Lung (tissue), 13 donors: ENCODE results near the gene SPI1. TPM values are rescaled to one million over a fixed set of nuclear protein-coding genes. Genes with fewer than 3 reads are reported as not detected.

Experiments
- ATAC-seq: fragments of 200-7000 bp; cut with Tn5 transposase; one replicate; pipeline ENCODE4 v1.9.1; 2020; ENCODE audit warnings: moderate number of reproducible peaks; ENCODE audit not compliant: insufficient read depth, low FRiP score
- DNase-seq, 3 donors: peaks; one replicate each; pipeline ENCODE4 v3.0.0-alpha.2; 2013 to 2017
- H3K27ac ChIP-seq, 2 donors: one replicate each; pipeline ENCODE4 v1.5.1; 2013; ENCODE audit warnings: mild to moderate bottlenecking in 2 of 2, moderate library complexity in 2 of 2, control low read depth in 1 of 2, inconsistent platforms in 1 of 2, low read depth in 1 of 2, low read length in 1 of 2
- H3K27me3 ChIP-seq, 3 donors: one replicate each; pipeline ENCODE4 v1.5.1; 2013; ENCODE audit warnings: low read length in 2 of 3; ENCODE audit not compliant: control insufficient read depth in 3 of 3, insufficient read depth in 3 of 3
- H3K36me3 ChIP-seq, 4 donors: one replicate each; pipeline ENCODE4 v1.5.1; 2013; ENCODE audit warnings: low read length in 4 of 4, mild to moderate bottlenecking in 1 of 4, moderate library complexity in 1 of 4; ENCODE audit not compliant: control insufficient read depth in 4 of 4, insufficient read depth in 4 of 4
- H3K4me1 ChIP-seq, 5 donors: one replicate each; pipeline ENCODE4 v1.5.1; 2013; ENCODE audit warnings: low read length in 5 of 5, mild to moderate bottlenecking in 2 of 5, moderate library complexity in 1 of 5; ENCODE audit not compliant: control insufficient read depth in 5 of 5, insufficient read depth in 5 of 5
- H3K4me3 ChIP-seq: one replicate; pipeline ENCODE4 v1.5.1; 2013; ENCODE audit warnings: mild to moderate bottlenecking, control low read depth, moderate library complexity
- H3K9ac ChIP-seq, 2 donors: one replicate each; pipeline ENCODE4 v1.5.1; 2013; ENCODE audit warnings: low read length in 2 of 2, control low read depth in 1 of 2; ENCODE audit not compliant: insufficient read depth in 1 of 2
- H3K9me3 ChIP-seq, 4 donors: one replicate each; pipeline ENCODE4 v1.5.1; 2013; ENCODE audit warnings: low read length in 3 of 4, mild to moderate bottlenecking in 1 of 4, moderate library complexity in 1 of 4; ENCODE audit not compliant: control insufficient read depth in 4 of 4, insufficient read depth in 3 of 4
- CTCF ChIP-seq: IDR thresholded peaks from 2 replicates; pipeline ENCODE4 v1.5.1; 2012; ENCODE audit warnings: mild to moderate bottlenecking; ENCODE audit errors: control extremely low read depth, extremely low read depth
- WGBS, 2 donors: extraction: QIAGEN DNeasy Blood & Tissue Kit; methylation state at CpG; one replicate each; pipeline ENCODE4 v1.1.7; 2013; 5-methylcytosine and 5-hydroxymethylcytosine counted together
- polyA plus RNA-seq, 2 donors: library from polyadenylated mRNA; stranded (reverse); fragments of 200-250 nt; gene quantifications; one replicate each; pipeline ENCODE4 v1.2.1, GENCODE V29; 2013
- small RNA-seq: library from RNA; depleted of rRNA; stranded (forward); fragments of <200 nt; gene quantifications from one replicate; pipeline ENCODE3, GENCODE V24; 2014; ENCODE audit warnings: low replicate concordance
- total RNA-seq, 2 donors: library from RNA; depleted of rRNA in 1 of 2; stranded (reverse); fragments of >200 nt in 1 of 2; gene quantifications; one replicate each; pipeline ENCODE4 v1.2.1, GENCODE V29; 2014 to 2021
- donor health status: control.
- donor health status: control.
- donor health status: Bipolar disorder and iron deficiency.
- donor health status: healthy.
- donor health status: DM: yes; HTN: yes; CAD: no.

The SPI1 gene
- total and polyA plus RNA-seq, 4 donors = 27.6 to 344 (median 156) TPM

GRCh38 chr11:47306484-47306844 lies 71.9 kb downstream of the SPI1 start:
- H3K27ac ChIP-seq = peak overlapping the region in 1 of 2 donors; percentile 58
- H3K36me3 ChIP-seq = peaks cover 20 to 67% (median 39%) of the 10 kb centered on the region in 4 donors
- no peak overlapping the region for H3K9ac ChIP-seq
- no peak overlapping the region for H3K4me3 ChIP-seq
- DNase-seq (no peak), ATAC-seq (no peak)
- WGBS, 2 donors = 89 to 93% methylated on average over 1 of the region's 1 CpG
- no peaks in the 10 kb centered on the region for H3K27me3 ChIP-seq
- peaks cover 0 to 8% (median 0%) of the 10 kb centered on the region in 5 donors for H3K4me1 ChIP-seq
- peaks cover 0 to 3% (median 0%) of the 10 kb centered on the region in 4 donors for H3K9me3 ChIP-seq
- no peak for TF ChIP-seq CTCF

DNA sequence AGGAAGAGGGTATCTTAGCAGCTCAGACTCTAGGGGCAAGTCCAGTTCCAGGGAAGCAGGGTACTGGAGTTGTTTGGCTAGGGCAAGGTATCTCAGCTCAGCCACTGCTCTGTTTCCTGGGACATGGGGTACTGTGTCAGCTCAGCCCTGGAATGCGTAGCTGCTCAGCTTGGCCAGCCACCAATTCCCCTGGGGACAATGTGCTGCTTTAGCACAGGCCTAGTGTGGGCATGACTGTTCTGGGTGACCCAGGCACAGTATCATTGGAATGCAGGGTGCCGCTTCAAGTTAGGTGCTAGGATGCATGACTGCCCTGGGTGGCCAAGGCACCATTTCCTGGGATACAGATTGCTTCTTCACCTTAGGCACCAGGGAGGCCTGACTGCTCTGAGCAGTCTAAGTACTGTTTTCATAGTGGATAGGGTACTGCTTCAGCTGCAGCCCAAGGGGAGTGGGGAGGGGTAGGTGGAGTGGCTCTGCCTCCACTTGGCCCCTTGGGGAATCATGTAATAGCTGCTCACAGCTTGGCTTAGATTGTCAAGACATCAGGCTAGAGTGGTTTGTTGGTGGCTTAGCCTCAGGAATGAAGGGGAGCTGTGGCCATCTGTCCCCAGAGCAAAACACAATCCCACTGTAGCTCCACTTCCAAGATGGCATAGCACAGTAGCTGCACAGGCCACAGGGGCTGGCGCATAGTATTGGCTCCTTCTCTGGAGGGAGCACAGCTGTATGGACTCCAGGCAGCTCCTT lies 72.4 kb downstream of the SPI1 start:
- DNase-seq (no peak), ATAC-seq (no peak)
- no peak overlapping the region for H3K9ac ChIP-seq
- 94 to 97% methylated on average over 3 of the region's 3 CpGs for WGBS, 2 donors
- no peak for TF ChIP-seq CTCF
- H3K27me3 ChIP-seq = no peaks in the 10 kb centered on the region
- no peak overlapping the region for H3K4me3 ChIP-seq
- H3K27ac ChIP-seq = peak overlapping the region in 1 of 2 donors; percentile 87
- peaks cover 15 to 63% (median 38%) of the 10 kb centered on the region in 4 donors for H3K36me3 ChIP-seq
- peaks cover 0 to 8% (median 0%) of the 10 kb centered on the region in 5 donors for H3K4me1 ChIP-seq
- H3K9me3 ChIP-seq = peaks cover 0 to 3% (median 0%) of the 10 kb centered on the region in 4 donors

Small RNA genes lying within 50 kb of the gene (small RNA-seq; reads per million reads assigned to genes)
- gene MIR4487 = not detected

Other genes with a start within 250 kb of the SPI1 start
- gene ARFGAP2, start 201.7 kb downstream of the SPI1 start, total RNA-seq = 100 to 1,000 TPM; 108 to 140 TPM
- 10 to 100 TPM; 51.2 to 80.2 TPM for gene ARFGAP2, start 201.7 kb downstream of the SPI1 start, polyA plus RNA-seq
- 10 to 100 TPM; 34.7 to 53.3 TPM for gene PACSIN3, start 192.1 kb downstream of the SPI1 start, total RNA-seq
- 10 to 100 TPM; 20.6 to 37.9 TPM for gene PACSIN3, start 192.1 kb downstream of the SPI1 start, polyA plus RNA-seq
- 10 to 100 TPM; 14.4 to 33.9 TPM for gene DDB2, start 163.6 kb downstream of the SPI1 start, total RNA-seq
- 10 to 100 TPM; 16.8 to 36.4 TPM for gene DDB2, start 163.6 kb downstream of the SPI1 start, polyA plus RNA-seq
- gene ACP2, start 129.7 kb downstream of the SPI1 start, total RNA-seq = 10 to 100 TPM; 50.9 to 74.7 TPM
- gene ACP2, start 129.7 kb downstream of the SPI1 start, polyA plus RNA-seq = 10 to 100 TPM; 40.6 to 70.8 TPM
- gene NR1H3, start 120.6 kb downstream of the SPI1 start, total RNA-seq = 10 to 100 TPM; 35.0 to 62.0 TPM
- gene NR1H3, start 120.6 kb downstream of the SPI1 start, polyA plus RNA-seq = 10 to 100 TPM; 55.2 to 58.9 TPM
- 10 to 100 TPM; 48.9 to 56.8 TPM for gene MADD, start 108.4 kb downstream of the SPI1 start, total RNA-seq
- 10 to 100 TPM; 15.9 to 25.4 TPM for gene MADD, start 108.4 kb downstream of the SPI1 start, polyA plus RNA-seq
- 1 to 10 TPM; 1.0 to 1.1 TPM for gene MYBPC3, start 25.8 kb downstream of the SPI1 start, total RNA-seq
- 1 to 10 TPM in 1 of 2 donors, under 1 TPM in 1; 0.89 to 3.4 TPM for gene MYBPC3, start 25.8 kb downstream of the SPI1 start, polyA plus RNA-seq
- gene SLC39A13, start 30.0 kb upstream of the SPI1 start, total RNA-seq = 10 to 100 TPM; 31.8 to 83.8 TPM
- gene SLC39A13, start 30.0 kb upstream of the SPI1 start, polyA plus RNA-seq = 10 to 100 TPM; 67.5 to 82.2 TPM
- gene PSMC3, start 47.9 kb upstream of the SPI1 start, total RNA-seq = 100 to 1,000 TPM in 1 of 2 donors, 10 to 100 TPM in 1; 61.6 to 137 TPM
- 100 to 1,000 TPM; 145 to 192 TPM for gene PSMC3, start 47.9 kb upstream of the SPI1 start, polyA plus RNA-seq
- gene RAPSN, start 70.6 kb upstream of the SPI1 start, total RNA-seq = 1 to 10 TPM in 1 of 2 donors, not detected in 1; 1.5 TPM
- under 1 TPM; 0.38 to 0.49 TPM for gene RAPSN, start 70.6 kb upstream of the SPI1 start, polyA plus RNA-seq
- gene CELF1, start 174.6 kb upstream of the SPI1 start, total RNA-seq = 100 to 1,000 TPM in 1 of 2 donors, 10 to 100 TPM in 1; 92.4 to 184 TPM
- gene CELF1, start 174.6 kb upstream of the SPI1 start, polyA plus RNA-seq = 10 to 100 TPM; 32.2 to 35.2 TPM
- gene PTPMT1, start 187.1 kb upstream of the SPI1 start, total RNA-seq = 10 to 100 TPM; 45.1 to 66.9 TPM
- gene PTPMT1, start 187.1 kb upstream of the SPI1 start, polyA plus RNA-seq = 10 to 100 TPM; 70.0 to 91.6 TPM
- gene KBTBD4, start 200.4 kb upstream of the SPI1 start, total RNA-seq = 10 to 100 TPM; 15.0 to 17.1 TPM
- gene KBTBD4, start 200.4 kb upstream of the SPI1 start, polyA plus RNA-seq = 10 to 100 TPM in 1 of 2 donors, 1 to 10 TPM in 1; 5.8 to 16.9 TPM
- 10 to 100 TPM; 32.2 to 89.5 TPM for gene NDUFS3, start 200.5 kb upstream of the SPI1 start, total RNA-seq
- gene NDUFS3, start 200.5 kb upstream of the SPI1 start, polyA plus RNA-seq = 100 to 1,000 TPM in 1 of 2 donors, 10 to 100 TPM in 1; 90.5 to 168 TPM
- gene FAM180B, start 208.1 kb upstream of the SPI1 start, total RNA-seq = under 1 TPM in 1 of 2 donors, not detected in 1; 0.34 TPM
- under 1 TPM; 0.05 to 0.10 TPM for gene FAM180B, start 208.1 kb upstream of the SPI1 start, polyA plus RNA-seq
- 1 to 10 TPM in 1 of 2 donors, under 1 TPM in 1; 0.40 to 1.8 TPM for gene C1QTNF4, start 215.9 kb upstream of the SPI1 start, total RNA-seq
- 1 to 10 TPM; 1.1 to 1.2 TPM for gene C1QTNF4, start 215.9 kb upstream of the SPI1 start, polyA plus RNA-seq